Trophoblast cell (in vitro differentiated cells and primary cell): ENCODE results near the gene TNRC6C.
"Not testable (repeated sequence)": the region's sequence is repeated elsewhere in the genome, so short reads cannot be mapped to it uniquely, and the experiment has no call there.

ENCODE experiments used
- DNase-seq, 2 donors: peaks; one replicate each; pipeline ENCODE4 v3.0.0-alpha.2; 2016
- H2AFZ ChIP-seq: 2 replicates; pipeline ENCODE4 v1.6.1; 2013; ENCODE audit warnings: low read length, moderate library complexity, mild to moderate bottlenecking; ENCODE audit not compliant: insufficient read depth, poor library complexity
- H2AK5ac ChIP-seq: 2 replicates; pipeline ENCODE4 v1.6.1; 2013; ENCODE audit warnings: mild to moderate bottlenecking, low read length
- H2BK120ac ChIP-seq: 2 replicates; pipeline ENCODE4 v1.6.1; 2013; ENCODE audit warnings: low read length, mild to moderate bottlenecking, moderate library complexity; ENCODE audit not compliant: insufficient read depth, poor library complexity
- H2BK12ac ChIP-seq: 2 replicates; pipeline ENCODE4 v1.6.1; 2013; ENCODE audit warnings: mild to moderate bottlenecking, low read length, moderate library complexity
- H2BK5ac ChIP-seq: 2 replicates; pipeline ENCODE4 v1.6.1; 2013; ENCODE audit warnings: low read length, low read depth, moderate library complexity, mild to moderate bottlenecking; ENCODE audit not compliant: poor library complexity
- H3K14ac ChIP-seq: 2 replicates; pipeline ENCODE4 v1.6.1; 2013; ENCODE audit warnings: mild to moderate bottlenecking, low read length
- H3K18ac ChIP-seq: 2 replicates; pipeline ENCODE4 v1.6.1; 2013; ENCODE audit warnings: mild to moderate bottlenecking, low read length
- H3K23ac ChIP-seq: 2 replicates; pipeline ENCODE4 v1.6.1; 2013; ENCODE audit warnings: low read length
- H3K27ac ChIP-seq: 2 replicates; pipeline ENCODE4 v1.5.1; 2013; ENCODE audit warnings: low read depth, mild to moderate bottlenecking, inconsistent platforms, low read length, moderate library complexity
- H3K27me3 ChIP-seq: 2 replicates; pipeline ENCODE4 v1.6.1; 2013; ENCODE audit warnings: inconsistent platforms, mild to moderate bottlenecking, low read length, moderate library complexity; ENCODE audit not compliant: insufficient read depth
- H3K36me3 ChIP-seq, 2 experiments: 1 replicate in 1 of 2; 2 replicates in 1 of 2; pipeline ENCODE4 v1.6.1; 2013; ENCODE audit warnings: low read length in 2 of 2, mild to moderate bottlenecking in 2 of 2, moderate library complexity in 1 of 2; ENCODE audit not compliant: insufficient read depth in 2 of 2, control insufficient read depth in 1 of 2
- H3K4ac ChIP-seq: 2 replicates; pipeline ENCODE4 v1.6.1; 2013; ENCODE audit warnings: low read depth, mild to moderate bottlenecking, low read length, moderate library complexity
- H3K4me1 ChIP-seq, 2 experiments: 1 replicate in 1 of 2; 2 replicates in 1 of 2; pipeline ENCODE4 v1.6.1; 2013; ENCODE audit warnings: low read length in 2 of 2, mild to moderate bottlenecking in 2 of 2, moderate library complexity in 1 of 2; ENCODE audit not compliant: insufficient read depth in 2 of 2, control insufficient read depth in 1 of 2
- H3K4me2 ChIP-seq: 2 replicates; pipeline ENCODE4 v1.6.1; 2013; ENCODE audit warnings: inconsistent platforms, mild to moderate bottlenecking, low read length, moderate library complexity
- H3K4me3 ChIP-seq: 2 replicates; pipeline ENCODE4 v1.5.1; 2013; ENCODE audit warnings: mild to moderate bottlenecking, low read depth, low read length, inconsistent platforms
- H3K79me1 ChIP-seq: one replicate; pipeline ENCODE4 v1.6.1; 2013; ENCODE audit warnings: low read length
- H3K79me2 ChIP-seq: 2 replicates; pipeline ENCODE4 v1.6.1; 2013; ENCODE audit warnings: low read length, mild to moderate bottlenecking; ENCODE audit not compliant: control insufficient read depth, insufficient read depth, poor library complexity
- H3K9ac ChIP-seq: 2 replicates; pipeline ENCODE4 v1.6.1; 2013; ENCODE audit warnings: mild to moderate bottlenecking, low read length
- H3K9me3 ChIP-seq: 2 replicates; pipeline ENCODE4 v1.6.1; 2013; ENCODE audit warnings: low read depth, mild to moderate bottlenecking, control low read depth, inconsistent platforms, low read length; ENCODE audit not compliant: insufficient read depth
- H4K12ac ChIP-seq: 2 replicates; pipeline ENCODE4 v1.6.1; 2013; ENCODE audit warnings: low read depth, mild to moderate bottlenecking, low read length, moderate library complexity
- H4K8ac ChIP-seq: 2 replicates; pipeline ENCODE4 v1.6.1; 2013; ENCODE audit warnings: low read depth, mild to moderate bottlenecking, low read length, moderate library complexity
- H4K91ac ChIP-seq: one replicate; pipeline ENCODE4 v1.6.1; 2013; ENCODE audit warnings: low read depth, mild to moderate bottlenecking, low read length, moderate library complexity
- WGBS: extraction: QIAGEN DNeasy Blood & Tissue Kit; methylation state at CpG from one replicate; pipeline ENCODE4 v1.1.7; 2013; ENCODE audit warnings: missing lambda C conversion rate; ENCODE audit not compliant: insufficient read length, insufficient coverage; ENCODE audit errors: extremely low coverage; 5-methylcytosine and 5-hydroxymethylcytosine counted together

The TNRC6C gene

GRCh38 chr17:78064708-78065107 lies 106.2 kb downstream of the TNRC6C start:
- Histone ChIP-seq H3K4ac (no peak overlapping the region), H3K23ac (no peak overlapping the region), H3K27me3 (no peaks in the 10 kb centered on the region)

GRCh38 chr17:78066976-78067375 lies 108.5 kb downstream of the TNRC6C start:
- H3K4ac ChIP-seq, H2AFZ ChIP-seq, H2AK5ac ChIP-seq, H2BK120ac ChIP-seq, H3K4me3 ChIP-seq, DNase-seq, H2BK12ac ChIP-seq, H3K9me3 ChIP-seq, H2BK5ac ChIP-seq, H3K79me1 ChIP-seq, H3K9ac ChIP-seq, H3K4me1 ChIP-seq, H3K14ac ChIP-seq, H3K23ac ChIP-seq, H3K4me2 ChIP-seq, H4K8ac ChIP-seq, H3K79me2 ChIP-seq, H3K27ac ChIP-seq, H3K18ac ChIP-seq, H4K12ac ChIP-seq, H3K27me3 ChIP-seq, H3K36me3 ChIP-seq, H4K91ac ChIP-seq: not testable (repeated sequence)
- no CpG with 5 or more reads among the region's 4 CpGs for WGBS

More at GRCh38 chr17:78064708-78065107, 106.2 kb downstream of the TNRC6C start:
- Histone ChIP-seq H2BK120ac (no peak overlapping the region), H3K4me3 (no peak overlapping the region), H2BK12ac (no peak overlapping the region), H2BK5ac (no peak overlapping the region), H3K27ac (no peak overlapping the region), H3K79me1 (no peaks in the 10 kb centered on the region), H3K36me3 (no peaks in the 10 kb centered on the region), H3K79me2 (no peaks in the 10 kb centered on the region), H4K91ac (no peak overlapping the region), H4K8ac (no peak overlapping the region), H3K4me2 (no peak overlapping the region), H3K9me3 (no peaks in the 10 kb centered on the region), H2AFZ (no peak overlapping the region), H3K4me1 (no peaks in the 10 kb centered on the region), H4K12ac (no peak overlapping the region), H3K18ac (no peak overlapping the region), H3K14ac (no peak overlapping the region), H3K9ac (no peak overlapping the region), H2AK5ac (no peak overlapping the region)
- DNase-seq = no peak
- no CpG with 5 or more reads among the region's 4 CpGs for WGBS

- Histone ChIP-seq H3K36me3 (peaks cover 3 to 4% of the 10 kb centered on the region in 2 experiments), H3K18ac (no peak overlapping the region), H3K4ac (no peak overlapping the region), H3K79me1 (no peaks in the 10 kb centered on the region), H3K14ac (no peak overlapping the region), H3K9me3 (peaks cover 3% of the 10 kb centered on the region), H2BK12ac (no peak overlapping the region), H3K27ac (no peak overlapping the region), H2AK5ac (no peak overlapping the region), H2BK120ac (no peak overlapping the region), H3K27me3 (no peaks in the 10 kb centered on the region), H4K91ac (no peak overlapping the region), H3K4me1 (no peaks in the 10 kb centered on the region), H4K12ac (no peak overlapping the region), H3K79me2 (no peaks in the 10 kb centered on the region), H3K4me3 (no peak overlapping the region), H3K23ac (no peak overlapping the region), H2BK5ac (no peak overlapping the region), H2AFZ (no peak overlapping the region), H4K8ac (no peak overlapping the region), H3K4me2 (no peak overlapping the region), H3K9ac (no peak overlapping the region)
- no CpG with 5 or more reads among the region's 4 CpGs for WGBS
- no peak for DNase-seq
Measured at GRCh38 chr17:78069695-78070094, 111.2 kb downstream of the TNRC6C start.

GRCh38 chr17:78072961-78073360 lies 114.5 kb downstream of the TNRC6C start:
- WGBS = no CpG with 5 or more reads among the region's 3 CpGs
- Histone ChIP-seq H2AK5ac (no peak overlapping the region), H3K27ac (no peak overlapping the region), H3K9ac (no peak overlapping the region), H3K4me1 (no peaks in the 10 kb centered on the region), H3K79me2 (no peaks in the 10 kb centered on the region), H2BK120ac (no peak overlapping the region), H3K23ac (no peak overlapping the region), H4K8ac (no peak overlapping the region), H3K79me1 (no peaks in the 10 kb centered on the region), H3K18ac (no peak overlapping the region), H3K14ac (no peak overlapping the region), H2AFZ (no peak overlapping the region), H3K9me3 (peaks cover 3% of the 10 kb centered on the region), H4K91ac (no peak overlapping the region), H4K12ac (no peak overlapping the region), H3K4me2 (no peak overlapping the region), H2BK12ac (no peak overlapping the region), H3K36me3 (peaks cover 5 to 6% of the 10 kb centered on the region in 2 experiments), H2BK5ac (no peak overlapping the region), H3K4me3 (no peak overlapping the region), H3K27me3 (no peaks in the 10 kb centered on the region), H3K4ac (no peak overlapping the region)
- no peak for DNase-seq
